ENCODE measurements around the gene PFN3.
A peak's percentile ranks its signal among the peaks of the same experiment; 100 is the strongest.
"Not testable (repeated sequence)": the region's sequence is repeated elsewhere in the genome, so short reads cannot be mapped to it uniquely, and the experiment has no call there.

Gene PFN3

GRCh38 chr5:177380805-177381126 lies 19.7 kb downstream of the PFN3 start:
- TF ChIP-seq CTCF (IDR thresholded peaks at IDR 0.05; ENCODE audit: borderline replicate concordance, control extremely low read depth, extremely low read depth, insufficient read depth, missing control alignments): no peak
- in situ Hi-C loops (cut with MboI; ENCODE audit: low sequenced_read_pairs, unreplicated experiment): no loop called here
- no peak for DNase-seq (ENCODE audit: low spot score)

- in situ Hi-C loops (cut with MboI; ENCODE audit: low sequenced_read_pairs, unreplicated experiment): no loop called here
- no peak for TF ChIP-seq CTCF (IDR thresholded peaks at IDR 0.05; ENCODE audit: borderline replicate concordance, control extremely low read depth, extremely low read depth, insufficient read depth, missing control alignments)
- DNase-seq (ENCODE audit: low spot score): peak; percentile 72
These were observed 21.3 kb downstream of the PFN3 start for GRCh38 chr5:177378884-177379883.

- no peak for DNase-seq (ENCODE audit: low spot score)
- in situ Hi-C loops (cut with MboI; ENCODE audit: low sequenced_read_pairs, unreplicated experiment): no loop called here
- TF ChIP-seq CTCF (IDR thresholded peaks at IDR 0.05; ENCODE audit: borderline replicate concordance, control extremely low read depth, extremely low read depth, insufficient read depth, missing control alignments): no peak
These were observed 22.3 kb downstream of the PFN3 start for GRCh38 chr5:177377851-177378776.

GRCh38 chr5:177376107-177376506 lies 24.4 kb downstream of the PFN3 start:
- no peak for DNase-seq (ENCODE audit: low spot score)
- no peak for TF ChIP-seq CTCF (IDR thresholded peaks at IDR 0.05; ENCODE audit: borderline replicate concordance, control extremely low read depth, extremely low read depth, insufficient read depth, missing control alignments)
- in situ Hi-C loops (cut with MboI; ENCODE audit: low sequenced_read_pairs, unreplicated experiment): no loop called here

- in situ Hi-C loops (cut with MboI; ENCODE audit: low sequenced_read_pairs, unreplicated experiment); DNase-seq (ENCODE audit: low spot score): not testable (repeated sequence)
These were observed 24.9 kb downstream of the PFN3 start for GRCh38 chr5:177375516-177375915.

GRCh38 chr5:177374211-177374610 lies 26.2 kb downstream of the PFN3 start:
- in situ Hi-C loops (cut with MboI; ENCODE audit: low sequenced_read_pairs, unreplicated experiment): no loop called here
- no peak for TF ChIP-seq CTCF (IDR thresholded peaks at IDR 0.05; ENCODE audit: borderline replicate concordance, control extremely low read depth, extremely low read depth, insufficient read depth, missing control alignments)
- DNase-seq (ENCODE audit: low spot score): no peak
